Testis (tissue), 3 donors: ENCODE data around the gene KLHL21. TPM values are rescaled to one million over a fixed set of nuclear protein-coding genes. Genes with fewer than 3 reads are reported as not detected.

Experiments
- DNase-seq: peaks from one replicate; pipeline ENCODE4 v3.0.0-alpha.2; 2019
- H3K27ac ChIP-seq, 2 donors: fragments of 200-600 bp; sonication (generic); one replicate each; pipeline ENCODE4 v1.5.1; 2019
- H3K27me3 ChIP-seq: fragments of 200-600 bp; sonication (generic); one replicate; pipeline ENCODE4 v1.5.1; 2019
- H3K36me3 ChIP-seq: fragments of 200-600 bp; sonication (generic); one replicate; pipeline ENCODE4 v1.5.1; 2017; ENCODE audit warnings: low read depth; ENCODE audit errors: missing control alignments
- H3K4me1 ChIP-seq: fragments of 200-600 bp; sonication (generic); one replicate; pipeline ENCODE4 v1.5.1; 2019
- H3K4me3 ChIP-seq, 2 donors: fragments of 200-600 bp; sonication (generic); one replicate each; pipeline ENCODE4 v1.5.1; 2017 to 2019
- H3K9me3 ChIP-seq: fragments of 200-600 bp; sonication (generic); one replicate; pipeline ENCODE4 v1.5.1; 2017
- POLR2A ChIP-seq: fragments of 450-650 bp; IDR thresholded peaks from one replicate; pipeline ENCODE4 v1.6.1; 2017; ENCODE audit warnings: antibody characterized with exemption, mild to moderate bottlenecking, moderate library complexity
- WGBS, 2 donors: methylation state at CpG; one replicate each; pipeline ENCODE4 v1.1.5; 2018; 5-methylcytosine and 5-hydroxymethylcytosine counted together
- intact Hi-C: fragments of 100-400 bp; cut with DNase I; formaldehyde crosslinking; loops from one replicate; pipeline ENCODE4 v1.15.1; 2023; ENCODE audit warnings: low total_unique reads
- polyA plus RNA-seq: library from polyadenylated mRNA; stranded (reverse); fragments of 350-450 nt; fragmentation: Illumina TruSeq; extraction: RNeasy Lipid Tissue Mini Kit (QIAGEN cat#74804); gene quantifications from one replicate; pipeline ENCODE4 v1.2.3, GENCODE V29; 2014; ENCODE audit warnings: low read depth, low replicate concordance; ENCODE audit not compliant: insufficient read depth
- total RNA-seq, 2 donors: library from RNA; depleted of rRNA; stranded (reverse); fragments of >200 nt; gene quantifications; one replicate each; pipeline ENCODE4 v1.2.3, GENCODE V29; 2016
- TF ChIP-seq, protein P1 (sequence below), 3 experiments: fragments of 450-650 bp in 2 of 3; fragments of 200-600 bp in 1 of 3; sonication (generic) in 1 of 3; IDR thresholded peaks; one replicate each; pipeline ENCODE4 v1.5.1; 2016 to 2019; ENCODE audit warnings: antibody characterized with exemption in 3 of 3, mild to moderate bottlenecking in 2 of 3, moderate library complexity in 1 of 3

KLHL21 gene
- total and polyA plus RNA-seq, 3 donors from 2014 or later, result 31.1 to 84.6 (median 71.7) TPM

DNA sequence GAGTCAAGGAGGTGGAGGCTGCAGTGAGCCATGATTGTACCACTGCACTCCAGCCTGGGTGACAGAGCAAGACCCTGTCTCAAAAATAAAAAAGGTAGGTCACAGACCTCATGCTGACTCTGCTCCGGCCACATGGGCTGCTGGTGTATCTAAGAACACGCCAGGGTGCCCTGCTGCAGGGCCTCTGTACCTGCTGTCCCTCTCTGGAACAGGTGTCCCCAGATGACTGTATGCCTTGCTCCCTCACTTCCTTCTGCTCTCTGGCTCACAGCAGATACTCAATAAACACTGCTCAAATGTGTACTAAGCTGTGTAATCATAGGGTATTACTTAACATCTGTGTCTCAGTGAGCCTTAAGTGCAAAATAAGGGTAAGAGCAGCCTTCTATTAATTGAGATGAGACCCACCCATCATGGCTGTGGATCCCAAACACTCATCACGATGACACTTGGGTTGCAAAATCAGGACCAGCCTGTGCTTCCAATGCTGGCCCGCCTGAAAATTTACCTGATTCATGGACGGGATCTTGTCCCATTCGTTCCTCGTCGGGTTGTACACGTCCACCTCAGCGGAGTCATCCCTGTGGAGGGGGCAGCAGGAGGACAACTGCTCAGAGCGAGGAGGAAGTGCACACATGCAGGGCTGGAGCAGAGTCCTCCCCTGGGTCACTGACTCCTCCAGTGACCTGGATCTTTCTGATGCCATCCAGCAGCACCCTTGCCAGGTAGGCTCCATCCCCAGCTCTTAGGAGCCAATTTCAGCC is 7.5 kb downstream of the KLHL21 start:
- no peaks in the 10 kb centered on the region for H3K27me3 ChIP-seq
- intact Hi-C loops, result no loop called here
- no peak overlapping the region for H3K4me3 ChIP-seq
- H3K27ac ChIP-seq, result no peak overlapping the region
- WGBS, 2 donors, result 92 to 93% methylated on average over 11 of the region's 11 CpGs
- no peaks in the 10 kb centered on the region for H3K9me3 ChIP-seq
- TF ChIP-seq, protein P1, sequence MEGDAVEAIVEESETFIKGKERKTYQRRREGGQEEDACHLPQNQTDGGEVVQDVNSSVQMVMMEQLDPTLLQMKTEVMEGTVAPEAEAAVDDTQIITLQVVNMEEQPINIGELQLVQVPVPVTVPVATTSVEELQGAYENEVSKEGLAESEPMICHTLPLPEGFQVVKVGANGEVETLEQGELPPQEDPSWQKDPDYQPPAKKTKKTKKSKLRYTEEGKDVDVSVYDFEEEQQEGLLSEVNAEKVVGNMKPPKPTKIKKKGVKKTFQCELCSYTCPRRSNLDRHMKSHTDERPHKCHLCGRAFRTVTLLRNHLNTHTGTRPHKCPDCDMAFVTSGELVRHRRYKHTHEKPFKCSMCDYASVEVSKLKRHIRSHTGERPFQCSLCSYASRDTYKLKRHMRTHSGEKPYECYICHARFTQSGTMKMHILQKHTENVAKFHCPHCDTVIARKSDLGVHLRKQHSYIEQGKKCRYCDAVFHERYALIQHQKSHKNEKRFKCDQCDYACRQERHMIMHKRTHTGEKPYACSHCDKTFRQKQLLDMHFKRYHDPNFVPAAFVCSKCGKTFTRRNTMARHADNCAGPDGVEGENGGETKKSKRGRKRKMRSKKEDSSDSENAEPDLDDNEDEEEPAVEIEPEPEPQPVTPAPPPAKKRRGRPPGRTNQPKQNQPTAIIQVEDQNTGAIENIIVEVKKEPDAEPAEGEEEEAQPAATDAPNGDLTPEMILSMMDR (IDR thresholded peaks at IDR 0.05), result no peak
- TF ChIP-seq POLR2A, result no peak
- H3K36me3 ChIP-seq, result no peaks in the 10 kb centered on the region
- no peak for DNase-seq
- H3K4me1 ChIP-seq, result peaks cover 28% of the 10 kb centered on the region

DNA sequence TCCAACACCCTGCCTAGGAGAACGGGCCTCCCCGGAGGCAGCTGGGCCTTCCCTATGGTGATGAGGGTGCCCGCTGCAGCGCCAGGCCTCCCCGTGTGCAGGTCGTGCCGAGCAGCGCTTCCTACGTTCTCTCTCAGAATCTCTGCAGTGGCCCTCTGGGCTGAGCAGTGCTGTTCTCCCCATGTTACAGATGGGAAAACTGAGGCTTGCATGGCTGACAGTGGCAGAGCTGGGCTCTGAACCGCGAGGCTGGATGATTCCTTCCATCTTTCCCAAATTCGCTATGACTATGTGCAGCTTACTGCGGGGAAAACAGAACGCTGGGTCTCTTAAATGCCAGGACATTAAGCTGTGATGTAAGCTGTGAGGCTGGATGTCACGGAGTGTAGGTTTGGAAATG is 8.9 kb downstream of the KLHL21 start:
- H3K9me3 ChIP-seq, result no peaks in the 10 kb centered on the region
- no peak overlapping the region for H3K27ac ChIP-seq
- WGBS, 2 donors, result 91 to 95% methylated on average over 8 to 15 of the region's 15 CpGs
- no peak for DNase-seq
- H3K4me1 ChIP-seq, result peaks cover 15% of the 10 kb centered on the region
- no peak for TF ChIP-seq POLR2A
- TF ChIP-seq, protein P1 (IDR thresholded peaks at IDR 0.05), result no peak
- no peaks in the 10 kb centered on the region for H3K27me3 ChIP-seq
- H3K36me3 ChIP-seq, result no peaks in the 10 kb centered on the region
- intact Hi-C loops, result no loop called here
- no peak overlapping the region for H3K4me3 ChIP-seq

DNA sequence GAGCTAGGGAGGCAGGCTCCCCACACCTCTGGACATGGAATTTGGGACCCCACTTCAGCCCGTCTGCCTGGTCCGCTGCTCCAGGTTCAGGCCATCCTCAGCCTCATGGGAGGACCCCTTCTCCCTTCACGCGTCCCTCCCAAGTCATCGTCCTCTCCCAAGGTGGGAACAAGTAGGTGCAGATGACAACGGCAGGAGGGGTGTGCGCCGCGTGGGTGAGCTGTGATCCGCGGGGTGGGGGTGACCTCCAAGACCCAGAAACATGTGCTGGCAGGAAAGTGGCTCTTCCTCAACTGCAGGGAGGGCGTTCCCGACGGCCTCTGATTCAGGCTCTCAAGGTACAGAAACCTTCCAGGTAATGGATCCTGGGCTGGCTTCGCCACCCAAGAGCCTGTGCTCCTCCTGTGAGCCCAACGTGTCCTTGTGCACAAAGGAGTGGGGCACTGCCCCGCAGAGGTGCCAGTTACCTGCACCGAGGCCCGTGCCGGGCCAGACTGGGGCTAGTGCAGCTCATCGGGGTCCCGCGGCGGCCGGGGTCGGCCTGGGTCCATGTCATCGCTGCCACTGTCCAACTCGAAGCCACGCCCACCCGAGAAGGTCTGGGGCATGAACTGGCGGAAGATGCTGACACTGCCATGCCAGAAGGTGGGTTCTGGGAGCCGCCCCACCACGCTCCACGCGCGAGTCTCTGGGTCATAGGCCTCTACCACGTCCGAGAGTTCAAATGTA is 9.6 kb downstream of the KLHL21 start:
- no peaks in the 10 kb centered on the region for H3K27me3 ChIP-seq
- TF ChIP-seq, protein P1 (IDR thresholded peaks at IDR 0.05), result no peak
- TF ChIP-seq POLR2A, result no peak
- peaks cover 18% of the 10 kb centered on the region for H3K4me1 ChIP-seq
- H3K9me3 ChIP-seq, result no peaks in the 10 kb centered on the region
- no peak for DNase-seq
- intact Hi-C loops, result no loop called here
- H3K36me3 ChIP-seq, result no peaks in the 10 kb centered on the region
- no peak overlapping the region for H3K4me3 ChIP-seq
- WGBS, 2 donors, result 89 to 92% methylated on average over 6 to 38 of the region's 38 CpGs
- no peak overlapping the region for H3K27ac ChIP-seq

DNA sequence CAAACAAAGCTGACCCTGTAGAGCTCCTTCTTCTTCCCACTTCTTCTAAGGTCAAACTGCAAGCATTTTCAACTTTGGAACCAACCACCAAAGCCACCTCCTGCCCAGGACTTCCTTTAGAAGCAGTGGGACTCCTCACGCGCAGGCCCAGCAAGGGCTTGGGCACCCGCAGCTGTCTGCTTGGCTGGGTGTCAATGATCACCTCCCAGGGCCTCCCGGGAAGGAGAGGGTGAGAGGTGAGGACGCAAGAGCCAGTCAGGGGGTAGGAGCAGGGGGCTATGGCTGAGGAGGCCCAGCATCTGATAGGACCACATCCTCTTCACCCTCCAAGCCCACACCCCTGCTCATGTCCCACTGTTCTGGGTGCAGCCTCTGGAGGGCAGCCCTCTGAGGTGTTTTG is 10.2 kb downstream of the KLHL21 start:
- Histone ChIP-seq H3K27me3 (no peaks in the 10 kb centered on the region), H3K27ac (no peak overlapping the region), H3K4me1 (peaks cover 19% of the 10 kb centered on the region), H3K9me3 (no peaks in the 10 kb centered on the region), H3K4me3 (no peak overlapping the region), H3K36me3 (no peaks in the 10 kb centered on the region)
- 42 to 90% methylated on average over 3 to 5 of the region's 5 CpGs for WGBS, 2 donors
- DNase-seq, result no peak
- TF ChIP-seq, protein P1 (IDR thresholded peaks at IDR 0.05), result no peak
- TF ChIP-seq POLR2A, result no peak
- intact Hi-C loops, result no loop called here
